Mucosa of descending colon (tissue), 3 donors: ENCODE data around the gene PHF8. TPM values are rescaled to one million over a fixed set of nuclear protein-coding genes. Genes with fewer than 3 reads are reported as not detected.
A peak's percentile ranks its signal among the peaks of the same experiment; 100 is the strongest.

Source experiments
- ATAC-seq: fragments of 200-7000 bp; cut with Tn5 transposase; one replicate; pipeline ENCODE4 v1.9.1; 2020; ENCODE audit warnings: mild to moderate bottlenecking, moderate library complexity
- DNase-seq, 3 donors: peaks; one replicate each; pipeline ENCODE4 v3.0.0-alpha.2; 2020
- H3K36me3 ChIP-seq: fragments of 200-600 bp; one replicate; pipeline ENCODE4 v1.8.0; 2021; ENCODE audit warnings: low read depth, mild to moderate bottlenecking
- H3K4me1 ChIP-seq: fragments of 200-600 bp; one replicate; pipeline ENCODE4 v1.8.0; 2021; ENCODE audit warnings: low read depth, mild to moderate bottlenecking
- H3K4me3 ChIP-seq: fragments of 200-600 bp; one replicate; pipeline ENCODE4 v1.8.0; 2021; ENCODE audit warnings: mild to moderate bottlenecking
- H3K9me3 ChIP-seq: fragments of 200-600 bp; one replicate; pipeline ENCODE4 v1.8.0; 2021; ENCODE audit warnings: mild to moderate bottlenecking
- intact Hi-C, 2 donors: fragments of 100-400 bp; cut with DNase I in 1 of 2; cut with micrococcal nuclease in 1 of 2; formaldehyde crosslinking; loops; one replicate each; pipeline versions ENCODE4 v1.11.0 to v1.11.1; 2022; cut with DNase I, micrococcal nuclease
- long read RNA-seq, 2 donors: library from polyadenylated mRNA; unstranded; transcript quantifications; one replicate each; pipeline ENCODE4 v2.0.0, GENCODE V29; 2019 to 2021
- total RNA-seq, 3 donors: library from RNA; stranded (reverse); fragmentation: NEBNext Ultra II Directional in 2 of 3; extraction: Animal tissue kit (Norgen Biotek cat#: 25700) in 2 of 3; gene quantifications; one replicate each; pipeline versions ENCODE4 v1.2.1 to v1.2.4, GENCODE V29; 2021 to 2023
- TF ChIP-seq, protein P1 (sequence below): fragments of 200-600 bp; IDR thresholded peaks from one replicate; pipeline ENCODE4 v1.8.0; 2022; ENCODE audit warnings: antibody characterized with exemption, mild to moderate bottlenecking
- donor health status: DM: no; HTN: no; CAD: no; lungs with moderate emphysema.
- donor health status: DM: no; HTN: no; CAD: no.
- donor health status: DM: no; HTN: yes; CAD: no.

The PHF8 gene
- 10 to 100 TPM; 23.1 to 36.8 (median 29.8) TPM for total RNA-seq
- long read RNA-seq, donor 1, partial matches to known transcripts = 2 of 5 reads
- long read RNA-seq, donor 1, other reads (novel, unspliced or antisense) = 3 of 5 reads
- long read RNA-seq, donor 2, full-length matches to known transcripts = 1 of 1 reads
- long read RNA-seq, donor 2, partial matches to known transcripts = 0 of 1 reads
- long read RNA-seq, donor 2, other reads (novel, unspliced or antisense) = 0 of 1 reads

DNA sequence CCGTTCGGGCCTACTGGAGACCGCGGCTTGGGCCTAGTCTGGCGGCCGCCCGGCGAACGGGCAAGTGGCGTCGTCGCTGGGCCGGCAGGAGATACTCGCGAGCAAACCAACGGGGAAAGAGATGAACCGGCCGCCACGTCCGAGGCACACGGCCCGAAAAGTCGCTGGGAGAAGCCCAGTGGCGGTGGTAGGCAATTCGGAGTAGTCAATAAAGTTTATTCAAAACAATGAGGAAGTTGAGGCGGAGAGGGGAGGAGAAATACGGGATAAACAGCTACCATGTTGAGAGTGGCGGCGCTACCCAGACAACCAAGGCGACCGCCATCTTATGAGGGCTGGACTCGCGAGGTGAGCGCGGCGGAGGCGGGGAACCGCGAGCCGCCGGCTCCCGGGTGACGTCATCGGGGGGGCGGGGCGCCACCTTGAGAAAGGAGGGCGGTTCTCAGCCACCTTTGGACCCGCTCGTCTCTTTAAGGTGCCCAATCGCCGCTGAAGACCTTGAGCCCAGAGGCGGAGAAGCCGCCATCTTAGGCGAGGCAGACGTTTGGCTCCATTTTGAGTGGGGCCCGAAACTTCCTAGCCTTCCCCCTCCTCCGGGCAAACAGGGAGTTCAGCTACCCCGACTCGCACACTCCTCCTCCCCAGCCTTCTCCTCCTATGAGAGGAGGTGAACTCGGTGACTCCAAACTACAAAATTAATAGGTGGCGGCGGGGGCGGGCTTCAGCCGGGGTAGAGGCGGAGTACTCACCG lies at the start of gene PHF8:
TSS of gene PHF8 (minus strand) at position 348 of the 751 bp plus-strand sequence. CDS start 1,745 bp downstream, outside the sequence.
- intact Hi-C loops = no loop called here
- H3K36me3 ChIP-seq = no peaks in the 10 kb centered on the region
- DNase-seq = peak; percentile 96
- no peaks in the 10 kb centered on the region for H3K9me3 ChIP-seq
- no peaks in the 10 kb centered on the region for H3K4me1 ChIP-seq
- peak within 1 kb of the TSS; percentile 46 for H3K4me3 ChIP-seq
- peak; percentile 90 for ATAC-seq
- TF ChIP-seq, protein P1, sequence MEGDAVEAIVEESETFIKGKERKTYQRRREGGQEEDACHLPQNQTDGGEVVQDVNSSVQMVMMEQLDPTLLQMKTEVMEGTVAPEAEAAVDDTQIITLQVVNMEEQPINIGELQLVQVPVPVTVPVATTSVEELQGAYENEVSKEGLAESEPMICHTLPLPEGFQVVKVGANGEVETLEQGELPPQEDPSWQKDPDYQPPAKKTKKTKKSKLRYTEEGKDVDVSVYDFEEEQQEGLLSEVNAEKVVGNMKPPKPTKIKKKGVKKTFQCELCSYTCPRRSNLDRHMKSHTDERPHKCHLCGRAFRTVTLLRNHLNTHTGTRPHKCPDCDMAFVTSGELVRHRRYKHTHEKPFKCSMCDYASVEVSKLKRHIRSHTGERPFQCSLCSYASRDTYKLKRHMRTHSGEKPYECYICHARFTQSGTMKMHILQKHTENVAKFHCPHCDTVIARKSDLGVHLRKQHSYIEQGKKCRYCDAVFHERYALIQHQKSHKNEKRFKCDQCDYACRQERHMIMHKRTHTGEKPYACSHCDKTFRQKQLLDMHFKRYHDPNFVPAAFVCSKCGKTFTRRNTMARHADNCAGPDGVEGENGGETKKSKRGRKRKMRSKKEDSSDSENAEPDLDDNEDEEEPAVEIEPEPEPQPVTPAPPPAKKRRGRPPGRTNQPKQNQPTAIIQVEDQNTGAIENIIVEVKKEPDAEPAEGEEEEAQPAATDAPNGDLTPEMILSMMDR = no peak

DNA sequence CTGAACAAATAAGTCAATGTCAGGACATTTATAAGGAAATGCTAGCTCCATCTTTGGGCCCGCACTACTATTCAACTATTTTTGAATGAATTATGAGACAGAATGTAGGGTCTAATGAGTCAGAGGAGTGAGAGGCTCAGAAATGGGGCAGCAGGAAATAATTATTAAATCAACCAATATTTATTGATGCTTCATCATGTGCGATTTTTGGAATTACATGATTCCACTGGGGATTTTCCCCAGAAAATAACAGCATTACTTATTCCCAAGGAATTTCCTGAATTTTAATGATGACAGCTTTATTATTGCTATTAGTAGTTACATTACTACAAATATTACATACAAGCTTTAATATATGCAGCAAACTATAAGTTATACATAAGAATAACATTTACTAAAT lies 49.3 kb upstream of the PHF8 start:
- no peaks in the 10 kb centered on the region for H3K36me3 ChIP-seq
- ATAC-seq (no peak), DNase-seq (no peak)
- H3K4me1 ChIP-seq = no peaks in the 10 kb centered on the region
- no peak overlapping the region for H3K4me3 ChIP-seq
- intact Hi-C loops = no loop called here
- TF ChIP-seq, protein P1 = no peak
- no peaks in the 10 kb centered on the region for H3K9me3 ChIP-seq

- H3K4me1 ChIP-seq = no peaks in the 10 kb centered on the region
- TF ChIP-seq, protein P1 = no peak
- intact Hi-C loops = no loop called here
- no peaks in the 10 kb centered on the region for H3K36me3 ChIP-seq
- ATAC-seq (no peak), DNase-seq (no peak)
- H3K4me3 ChIP-seq = no peak overlapping the region
- H3K9me3 ChIP-seq = no peaks in the 10 kb centered on the region
Measured at GRCh38 chrX:54093159-54093558, 48.9 kb upstream of the PHF8 start.

DNA sequence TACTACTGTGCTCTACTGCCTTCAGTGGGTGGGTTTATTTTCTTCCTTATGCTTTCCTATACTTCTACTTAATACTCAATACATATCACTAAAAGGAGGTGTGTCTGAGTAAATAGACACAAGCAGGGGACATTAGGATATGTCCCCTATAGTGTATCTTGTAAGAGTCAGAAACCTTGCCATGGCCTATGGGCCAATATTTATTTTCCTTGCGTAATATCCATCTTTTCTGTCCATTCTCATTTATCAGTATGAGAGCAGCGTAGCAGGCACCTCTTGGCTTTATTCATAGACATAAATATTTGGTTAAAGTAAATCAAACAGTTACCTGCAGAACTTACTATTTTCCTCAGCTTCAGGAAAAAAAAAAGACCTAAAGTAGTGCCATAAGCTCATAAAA lies 46.6 kb upstream of the PHF8 start:
- no peak for ATAC-seq
- intact Hi-C loops = no loop called here
- DNase-seq = no peak

DNA sequence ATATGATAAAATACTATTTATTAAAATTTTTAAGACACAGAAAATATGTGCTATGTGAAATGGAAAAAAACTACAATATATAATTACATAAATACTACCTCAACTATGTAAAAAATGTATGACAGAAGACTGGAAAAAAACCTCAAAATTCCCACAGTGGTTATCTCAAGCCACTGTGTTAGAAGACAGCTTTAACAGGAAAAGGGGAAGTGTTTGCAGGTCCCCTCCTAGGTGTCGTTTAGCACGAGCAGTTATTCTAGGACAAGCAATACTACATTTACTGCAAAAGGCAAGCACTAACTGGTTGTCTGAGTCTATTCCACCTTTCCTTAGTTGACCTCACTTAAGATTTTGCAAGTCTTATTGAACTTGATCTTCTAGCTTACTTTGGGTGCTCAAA lies 44.9 kb upstream of the PHF8 start:
- Histone ChIP-seq H3K9me3 (no peaks in the 10 kb centered on the region), H3K36me3 (no peaks in the 10 kb centered on the region), H3K4me1 (no peaks in the 10 kb centered on the region), H3K4me3 (no peak overlapping the region)
- intact Hi-C loops = no loop called here
- DNase-seq (no peak), ATAC-seq (no peak)
- TF ChIP-seq, protein P1 = no peak

More for the DNA sequence above, 46.6 kb upstream of the PHF8 start:
- TF ChIP-seq, protein P1 = no peak
- no peaks in the 10 kb centered on the region for H3K36me3 ChIP-seq
- H3K9me3 ChIP-seq = no peaks in the 10 kb centered on the region
- no peak overlapping the region for H3K4me3 ChIP-seq
- H3K4me1 ChIP-seq = no peaks in the 10 kb centered on the region
